ENCODE data around the gene SMARCAL1. TPM values are rescaled to one million over a fixed set of nuclear protein-coding genes. Genes with fewer than 3 reads are reported as not detected.

The SMARCAL1 gene
- total and polyA plus RNA-seq, 9 donors: 9.0 to 22.7 (median 20.3) TPM

- Histone ChIP-seq H3K4me1 (ENCODE audit: control insufficient read depth, insufficient read depth, low read length) (peaks cover 2% of the 10 kb centered on the region), H3K4me3 (ENCODE audit: low read length) (no peak overlapping the region), H3K36me3 (ENCODE audit: control insufficient read depth, insufficient read depth, low read length) (peaks cover 10% of the 10 kb centered on the region), H3K27ac (ENCODE audit: low read length) (no peak overlapping the region), H3K9me3 (replicated peaks; ENCODE audit: control insufficient read depth, low read depth, low read length) (no peaks in the 10 kb centered on the region), H3K27me3 (ENCODE audit: control insufficient read depth, insufficient read depth, low read length) (no peaks in the 10 kb centered on the region)
- no CpG with 5 or more reads among the region's 7 CpGs for WGBS (ENCODE audit: insufficient coverage)
- DNase-seq: no peak
These were observed 74.0 kb downstream of the SMARCAL1 start for GRCh38 chr2:216486271-216486670.

DNA sequence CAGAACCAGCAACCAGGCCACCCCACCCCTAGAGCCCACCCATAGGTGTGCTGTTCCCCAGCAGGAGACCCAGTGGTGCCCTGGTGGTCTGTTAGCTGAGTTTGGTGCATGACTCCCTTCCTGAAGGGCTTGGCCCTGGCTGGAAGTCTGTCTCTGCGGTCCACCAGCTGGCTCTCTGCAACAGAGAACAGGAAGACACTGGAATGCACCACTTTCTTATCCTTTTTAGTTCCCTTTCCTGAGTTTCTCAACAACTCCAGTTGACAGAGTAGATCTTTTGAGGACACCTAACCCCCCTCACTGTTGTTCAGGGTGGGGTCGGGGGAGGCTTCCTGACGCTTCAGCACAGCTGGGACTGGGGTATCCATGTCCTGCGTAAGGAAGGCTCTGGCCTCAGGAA, 74.4 kb downstream of the SMARCAL1 start:
- no peak overlapping the region for H3K27ac ChIP-seq (ENCODE audit: low read length)
- H3K4me3 ChIP-seq (ENCODE audit: low read length): no peak overlapping the region
- H3K27me3 ChIP-seq (ENCODE audit: control insufficient read depth, insufficient read depth, low read length): no peaks in the 10 kb centered on the region
- WGBS (ENCODE audit: insufficient coverage): 67% methylated on average over 3 of the region's 4 CpGs
- H3K36me3 ChIP-seq (ENCODE audit: control insufficient read depth, insufficient read depth, low read length): peaks cover 10% of the 10 kb centered on the region
- peaks cover 2% of the 10 kb centered on the region for H3K4me1 ChIP-seq (ENCODE audit: control insufficient read depth, insufficient read depth, low read length)
- DNase-seq: peak; percentile 35
- no peaks in the 10 kb centered on the region for H3K9me3 ChIP-seq (replicated peaks; ENCODE audit: control insufficient read depth, low read depth, low read length)

GRCh38 chr2:216490061-216490460, 77.8 kb downstream of the SMARCAL1 start:
- no CpG with 5 or more reads among the region's 1 CpG for WGBS (ENCODE audit: insufficient coverage)
- H3K27me3 ChIP-seq (ENCODE audit: control insufficient read depth, insufficient read depth, low read length): no peaks in the 10 kb centered on the region
- no peaks in the 10 kb centered on the region for H3K36me3 ChIP-seq (ENCODE audit: control insufficient read depth, insufficient read depth, low read length)
- H3K4me3 ChIP-seq (ENCODE audit: low read length): no peak overlapping the region
- peaks cover 5% of the 10 kb centered on the region for H3K4me1 ChIP-seq (ENCODE audit: control insufficient read depth, insufficient read depth, low read length)
- DNase-seq: no peak
- H3K9me3 ChIP-seq (replicated peaks; ENCODE audit: control insufficient read depth, low read depth, low read length): no peaks in the 10 kb centered on the region
- no peak overlapping the region for H3K27ac ChIP-seq (ENCODE audit: low read length)

DNA sequence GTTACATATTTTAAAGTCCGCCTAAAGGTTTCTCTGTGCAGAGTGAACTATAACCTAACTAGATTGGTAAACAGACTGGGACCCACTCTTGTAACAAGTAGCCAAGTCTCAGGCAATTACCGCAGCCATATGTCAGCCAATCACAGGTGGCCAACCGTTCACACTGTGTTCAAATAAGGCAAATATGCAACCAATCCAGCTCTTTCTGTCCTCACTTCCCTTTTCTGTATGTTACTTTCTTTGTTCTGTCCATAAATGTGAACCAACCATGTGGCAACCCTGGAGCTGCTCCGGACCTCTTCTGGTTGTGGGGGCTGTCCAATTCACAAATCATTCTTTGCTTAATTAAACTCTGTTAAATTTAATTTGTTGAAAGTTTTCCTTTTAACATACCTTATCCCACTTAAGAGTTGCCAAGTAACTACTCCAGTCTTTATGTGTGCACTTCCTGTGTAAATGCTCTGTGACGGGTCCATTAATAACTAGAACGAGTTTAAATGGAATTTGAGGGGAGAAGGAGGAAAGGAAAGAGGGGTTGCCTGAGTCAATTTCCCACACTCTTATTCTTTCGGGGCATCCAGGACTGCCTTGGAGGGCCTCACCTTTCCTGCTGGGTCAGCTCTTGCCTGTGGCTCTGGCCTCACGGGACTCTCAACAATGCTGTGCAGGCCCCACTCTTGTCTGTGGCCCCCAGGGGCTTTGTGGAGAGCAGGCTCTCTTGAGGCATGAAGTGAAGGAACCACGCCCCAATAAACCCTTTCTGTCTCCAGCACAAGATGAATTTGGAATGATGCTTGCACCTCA, 79.7 kb downstream of the SMARCAL1 start:
- Histone ChIP-seq H3K27ac (ENCODE audit: low read length) (no peak overlapping the region), H3K4me3 (ENCODE audit: low read length) (no peak overlapping the region), H3K27me3 (ENCODE audit: control insufficient read depth, insufficient read depth, low read length) (no peaks in the 10 kb centered on the region), H3K4me1 (ENCODE audit: control insufficient read depth, insufficient read depth, low read length) (peaks cover 3% of the 10 kb centered on the region), H3K36me3 (ENCODE audit: control insufficient read depth, insufficient read depth, low read length) (no peaks in the 10 kb centered on the region), H3K9me3 (replicated peaks; ENCODE audit: control insufficient read depth, low read depth, low read length) (no peaks in the 10 kb centered on the region)
- WGBS (ENCODE audit: insufficient coverage): 61% methylated on average over 5 of the region's 9 CpGs
- no peak for DNase-seq

DNA sequence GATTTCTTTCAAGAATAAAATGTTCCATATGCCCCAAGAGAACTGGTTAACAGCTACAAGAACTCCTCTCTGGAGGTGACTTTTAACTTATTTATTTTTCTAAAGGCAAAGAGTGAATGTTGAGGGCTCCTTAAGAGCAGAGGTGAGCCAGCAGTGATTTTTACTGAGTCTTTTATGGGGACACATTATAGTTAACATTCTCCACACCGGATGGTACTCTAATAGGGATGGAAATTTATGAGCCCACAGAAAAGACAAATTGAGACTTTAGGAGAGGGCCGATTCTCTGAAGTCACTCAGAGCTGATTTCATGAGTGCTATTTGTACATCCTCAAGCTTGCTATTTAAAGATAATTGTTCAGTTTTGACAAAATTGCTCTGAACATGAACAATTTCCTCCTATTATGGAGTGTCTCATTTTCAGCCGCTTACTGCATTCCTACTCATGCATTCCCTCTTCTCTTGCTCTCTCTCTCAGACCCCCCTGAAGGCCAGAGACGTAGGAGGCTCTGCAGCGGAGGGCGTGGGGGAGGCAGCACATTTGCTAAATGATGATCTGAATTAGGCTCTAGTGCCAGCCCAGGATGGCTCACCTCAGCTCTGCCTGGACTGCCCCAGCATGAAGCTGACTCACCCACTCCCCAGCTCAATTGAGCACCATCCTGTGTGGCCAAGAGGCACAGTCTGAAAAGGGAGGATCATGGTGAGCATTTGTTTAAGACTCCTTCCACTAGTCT, 80.5 kb downstream of the SMARCAL1 start:
- H3K9me3 ChIP-seq (replicated peaks; ENCODE audit: control insufficient read depth, low read depth, low read length): no peaks in the 10 kb centered on the region

DNA sequence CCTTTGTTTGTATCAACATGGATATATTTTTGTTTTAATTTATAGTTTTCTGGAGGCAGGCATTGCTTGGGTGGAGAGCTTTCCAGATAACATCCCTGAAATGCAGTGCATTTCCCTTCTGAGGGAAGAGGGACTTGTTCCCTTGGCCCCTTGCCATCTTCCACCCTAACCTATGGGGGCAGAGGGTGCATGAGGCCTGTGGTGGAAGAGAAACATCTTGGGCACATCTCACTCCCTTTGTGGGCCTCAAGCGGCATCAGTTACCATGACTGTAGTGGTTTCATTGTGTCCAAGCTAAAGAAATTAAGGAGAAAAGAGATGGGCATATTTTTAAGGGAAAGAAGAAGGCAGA, 81.0 kb downstream of the SMARCAL1 start:
- DNase-seq: no peak
- Histone ChIP-seq H3K27ac (ENCODE audit: low read length) (no peak overlapping the region), H3K4me3 (ENCODE audit: low read length) (no peak overlapping the region), H3K9me3 (replicated peaks; ENCODE audit: control insufficient read depth, low read depth, low read length) (no peaks in the 10 kb centered on the region), H3K36me3 (ENCODE audit: control insufficient read depth, insufficient read depth, low read length) (no peaks in the 10 kb centered on the region), H3K4me1 (ENCODE audit: control insufficient read depth, insufficient read depth, low read length) (peaks cover 13% of the 10 kb centered on the region), H3K27me3 (ENCODE audit: control insufficient read depth, insufficient read depth, low read length) (no peaks in the 10 kb centered on the region)
- 100% methylated on average over 1 of the region's 1 CpG for WGBS (ENCODE audit: insufficient coverage)

More for the DNA sequence above, 80.5 kb downstream of the SMARCAL1 start:
- Histone ChIP-seq H3K27ac (ENCODE audit: low read length) (no peak overlapping the region), H3K27me3 (ENCODE audit: control insufficient read depth, insufficient read depth, low read length) (no peaks in the 10 kb centered on the region), H3K4me3 (ENCODE audit: low read length) (no peak overlapping the region), H3K36me3 (ENCODE audit: control insufficient read depth, insufficient read depth, low read length) (no peaks in the 10 kb centered on the region), H3K4me1 (ENCODE audit: control insufficient read depth, insufficient read depth, low read length) (peaks cover 7% of the 10 kb centered on the region)
- DNase-seq: no peak
- 47% methylated on average over 2 of the region's 6 CpGs for WGBS (ENCODE audit: insufficient coverage)

- WGBS (ENCODE audit: insufficient coverage): no CpG with 5 or more reads among the region's 2 CpGs
- no peak for DNase-seq
- Histone ChIP-seq H3K27me3 (ENCODE audit: control insufficient read depth, insufficient read depth, low read length) (no peaks in the 10 kb centered on the region), H3K9me3 (replicated peaks; ENCODE audit: control insufficient read depth, low read depth, low read length) (no peaks in the 10 kb centered on the region), H3K4me3 (ENCODE audit: low read length) (no peak overlapping the region), H3K27ac (ENCODE audit: low read length) (no peak overlapping the region), H3K36me3 (ENCODE audit: control insufficient read depth, insufficient read depth, low read length) (peaks cover 8% of the 10 kb centered on the region), H3K4me1 (ENCODE audit: control insufficient read depth, insufficient read depth, low read length) (peaks cover 21% of the 10 kb centered on the region)
These were observed 83.4 kb downstream of the SMARCAL1 start for GRCh38 chr2:216495656-216496055.

- H3K4me1 ChIP-seq (ENCODE audit: control insufficient read depth, insufficient read depth, low read length): peaks cover 18% of the 10 kb centered on the region
These were observed 85.2 kb downstream of the SMARCAL1 start for GRCh38 chr2:216497382-216498069.

DNA sequence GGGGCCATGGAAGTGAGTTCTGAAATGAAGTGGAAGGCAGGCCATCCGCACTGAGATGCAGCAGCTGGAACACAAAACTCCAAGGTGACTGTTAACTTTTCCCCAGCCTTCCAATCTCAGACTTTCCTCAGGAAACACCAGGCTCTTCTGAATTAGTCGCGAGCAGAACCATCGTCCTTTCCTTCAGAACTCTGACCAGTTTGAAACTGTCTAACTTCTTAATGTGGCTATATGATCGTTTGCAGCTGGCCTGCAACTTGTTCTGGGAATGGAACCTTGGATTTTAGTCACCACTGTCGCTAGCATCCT, 85.7 kb downstream of the SMARCAL1 start:
- Histone ChIP-seq H3K27me3 (ENCODE audit: control insufficient read depth, insufficient read depth, low read length) (no peaks in the 10 kb centered on the region), H3K4me3 (ENCODE audit: low read length) (peak overlapping the region; percentile 96), H3K36me3 (ENCODE audit: control insufficient read depth, insufficient read depth, low read length) (peaks cover 30% of the 10 kb centered on the region), H3K9me3 (replicated peaks; ENCODE audit: control insufficient read depth, low read depth, low read length) (no peaks in the 10 kb centered on the region), H3K27ac (ENCODE audit: low read length) (peak overlapping the region; percentile 84), H3K4me1 (ENCODE audit: control insufficient read depth, insufficient read depth, low read length) (peaks cover 18% of the 10 kb centered on the region)
- WGBS (ENCODE audit: insufficient coverage): 22% methylated on average over 4 of the region's 6 CpGs
- no peak for DNase-seq

More at GRCh38 chr2:216497382-216498069, 85.2 kb downstream of the SMARCAL1 start:
- H3K9me3 ChIP-seq (replicated peaks; ENCODE audit: control insufficient read depth, low read depth, low read length): no peaks in the 10 kb centered on the region
- H3K4me3 ChIP-seq (ENCODE audit: low read length): peak overlapping the region; percentile 96
- no peaks in the 10 kb centered on the region for H3K27me3 ChIP-seq (ENCODE audit: control insufficient read depth, insufficient read depth, low read length)
- peak overlapping the region; percentile 84 for H3K27ac ChIP-seq (ENCODE audit: low read length)
- 100% methylated on average over 1 of the region's 6 CpGs for WGBS (ENCODE audit: insufficient coverage)
- H3K36me3 ChIP-seq (ENCODE audit: control insufficient read depth, insufficient read depth, low read length): peaks cover 25% of the 10 kb centered on the region
- no peak for DNase-seq
